ENCODE results near the gene INS.

The INS gene
- total RNA-seq, result 0 reads per million in 3 donors

DNA sequence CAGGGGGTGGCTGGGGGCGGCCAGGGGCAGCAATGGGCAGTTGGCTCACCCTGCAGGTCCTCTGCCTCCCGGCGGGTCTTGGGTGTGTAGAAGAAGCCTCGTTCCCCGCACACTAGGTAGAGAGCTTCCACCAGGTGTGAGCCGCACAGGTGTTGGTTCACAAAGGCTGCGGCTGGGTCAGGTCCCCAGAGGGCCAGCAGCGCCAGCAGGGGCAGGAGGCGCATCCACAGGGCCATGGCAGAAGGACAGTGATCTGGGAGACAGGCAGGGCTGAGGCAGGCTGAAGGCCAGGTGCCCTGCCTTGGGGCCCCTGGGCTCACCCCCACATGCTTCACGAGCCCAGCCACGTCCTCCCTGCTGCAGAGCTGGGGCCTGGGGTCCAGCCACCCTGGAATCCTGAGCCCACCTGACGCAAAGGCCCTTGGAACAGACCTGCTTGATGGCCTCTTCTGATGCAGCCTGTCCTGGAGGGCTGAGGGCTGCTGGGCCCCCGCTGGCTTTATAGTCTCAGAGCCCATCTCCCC, at the start of gene INS:
TSS of gene INS (minus strand) at position 474 of the 524 bp plus-strand sequence. CDS start at position 236, 238 bp downstream.
- Histone ChIP-seq H3K27me3 (replicated peaks; ENCODE audit: control insufficient read depth, insufficient read depth, low read length, poor library complexity, severe bottlenecking) (no peaks in the 10 kb centered on the region), H3K9me3 (ENCODE audit: control insufficient read depth, low read length) (no peaks in the 10 kb centered on the region), H3K36me3 (ENCODE audit: control insufficient read depth, insufficient read depth, low read length) (no peaks in the 10 kb centered on the region), H3K4me1 (ENCODE audit: control insufficient read depth, insufficient read depth, low read length, poor library complexity, severe bottlenecking) (no peaks in the 10 kb centered on the region), H3K27ac (ENCODE audit: insufficient read depth, low read length, poor library complexity, severe bottlenecking) (no peak within 1 kb of the TSS), H3K4me3 (ENCODE audit: insufficient read depth, low read depth, low read length, poor library complexity, severe bottlenecking) (no peak within 1 kb of the TSS)
- DNase-seq, result no peak

DNA sequence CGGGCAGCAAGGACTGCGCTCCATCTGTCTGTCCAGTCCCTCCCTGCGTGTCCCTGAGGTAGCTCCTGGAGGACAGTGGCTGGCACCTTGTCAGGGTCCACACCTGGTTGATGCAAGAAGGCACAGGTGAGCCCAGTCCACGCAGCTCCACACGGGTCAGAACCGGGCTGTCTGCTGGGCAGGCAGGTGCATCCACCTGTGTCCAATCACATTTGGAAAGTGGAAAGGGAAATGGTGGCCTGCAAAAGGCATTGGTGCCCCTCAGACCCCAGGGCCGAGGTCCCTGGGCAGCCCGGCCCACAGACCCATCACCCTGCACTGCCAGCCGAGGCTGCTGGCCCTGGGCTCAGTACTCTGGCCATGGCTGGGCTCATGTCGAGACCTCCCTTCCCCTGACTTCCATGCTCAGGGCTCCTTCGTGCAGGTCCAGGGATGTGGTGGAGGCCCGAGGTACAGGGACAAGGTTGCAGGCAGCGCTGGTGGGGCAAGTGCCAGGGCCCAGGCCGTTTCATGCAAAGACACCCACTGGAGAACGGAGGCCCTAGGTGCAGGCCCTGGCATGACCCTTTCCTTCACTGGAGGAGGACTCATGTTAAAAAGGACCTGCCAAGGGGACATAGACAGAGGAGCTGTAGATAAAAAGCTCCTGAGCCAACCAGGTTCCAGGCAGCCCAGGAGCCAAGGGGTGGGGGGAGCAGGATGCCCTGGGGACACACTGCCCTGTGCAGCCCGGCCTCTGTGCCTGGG, 49.5 kb upstream of the INS start:
- H3K27me3 ChIP-seq (replicated peaks; ENCODE audit: control insufficient read depth, insufficient read depth, low read length, poor library complexity, severe bottlenecking), result no peaks in the 10 kb centered on the region
- no peaks in the 10 kb centered on the region for H3K9me3 ChIP-seq (ENCODE audit: control insufficient read depth, low read length)
- H3K36me3 ChIP-seq (ENCODE audit: control insufficient read depth, insufficient read depth, low read length), result no peaks in the 10 kb centered on the region
- H3K4me1 ChIP-seq (ENCODE audit: control insufficient read depth, insufficient read depth, low read length, poor library complexity, severe bottlenecking), result peaks cover 3% of the 10 kb centered on the region
- no peak for DNase-seq
- H3K4me3 ChIP-seq (ENCODE audit: insufficient read depth, low read depth, low read length, poor library complexity, severe bottlenecking), result no peak overlapping the region
- no peak overlapping the region for H3K27ac ChIP-seq (ENCODE audit: insufficient read depth, low read length, poor library complexity, severe bottlenecking)

DNA sequence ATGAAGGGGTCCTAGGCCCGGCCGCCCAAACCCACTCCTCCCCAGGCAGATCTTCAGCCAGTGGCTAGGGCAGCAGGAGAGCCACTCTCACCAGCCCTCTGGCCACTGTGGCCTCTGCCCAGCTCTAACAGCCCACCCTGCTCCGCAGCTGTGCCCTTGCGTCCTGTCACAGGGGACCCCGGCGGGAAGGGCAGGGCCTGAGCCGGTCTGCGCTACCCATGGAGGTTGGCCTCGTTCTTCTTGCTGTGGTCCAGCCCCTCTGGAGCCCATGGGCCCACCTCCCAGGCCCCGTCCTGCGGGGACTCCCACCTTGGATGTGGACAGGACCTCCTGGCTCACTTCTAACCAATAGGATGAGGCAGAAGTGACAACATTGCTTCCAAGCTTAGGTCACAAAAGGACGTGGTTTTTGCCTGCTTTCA, 48.9 kb upstream of the INS start:
- Histone ChIP-seq H3K27ac (ENCODE audit: insufficient read depth, low read length, poor library complexity, severe bottlenecking) (no peak overlapping the region), H3K9me3 (ENCODE audit: control insufficient read depth, low read length) (no peaks in the 10 kb centered on the region), H3K4me1 (ENCODE audit: control insufficient read depth, insufficient read depth, low read length, poor library complexity, severe bottlenecking) (peaks cover 3% of the 10 kb centered on the region), H3K27me3 (replicated peaks; ENCODE audit: control insufficient read depth, insufficient read depth, low read length, poor library complexity, severe bottlenecking) (no peaks in the 10 kb centered on the region), H3K36me3 (ENCODE audit: control insufficient read depth, insufficient read depth, low read length) (no peaks in the 10 kb centered on the region), H3K4me3 (ENCODE audit: insufficient read depth, low read depth, low read length, poor library complexity, severe bottlenecking) (no peak overlapping the region)
- DNase-seq, result no peak

DNA sequence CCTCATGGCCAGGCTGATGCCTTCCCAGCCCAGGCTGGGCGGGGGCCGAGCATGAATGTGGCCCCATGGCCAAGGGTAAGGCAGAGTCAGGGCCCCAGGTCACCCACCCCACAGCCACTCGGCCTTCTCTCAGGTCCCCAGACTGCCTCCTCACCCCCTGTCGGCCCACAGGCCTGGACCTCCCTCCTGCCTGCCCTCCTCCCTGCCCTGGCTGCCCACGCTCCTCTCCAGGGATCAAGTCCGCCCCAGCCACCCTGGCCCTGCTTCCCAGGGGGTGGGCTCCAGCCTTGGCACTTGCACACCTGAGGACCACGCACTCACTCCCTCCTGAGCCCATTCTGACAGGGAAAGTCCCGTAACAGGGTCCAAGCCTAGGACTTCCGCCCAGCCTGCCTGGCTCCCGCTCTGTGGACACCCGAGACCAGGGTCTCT, 48.4 kb upstream of the INS start:
- Histone ChIP-seq H3K27me3 (replicated peaks; ENCODE audit: control insufficient read depth, insufficient read depth, low read length, poor library complexity, severe bottlenecking) (no peaks in the 10 kb centered on the region), H3K36me3 (ENCODE audit: control insufficient read depth, insufficient read depth, low read length) (no peaks in the 10 kb centered on the region), H3K4me1 (ENCODE audit: control insufficient read depth, insufficient read depth, low read length, poor library complexity, severe bottlenecking) (peaks cover 3% of the 10 kb centered on the region), H3K4me3 (ENCODE audit: insufficient read depth, low read depth, low read length, poor library complexity, severe bottlenecking) (no peak overlapping the region), H3K9me3 (ENCODE audit: control insufficient read depth, low read length) (no peaks in the 10 kb centered on the region), H3K27ac (ENCODE audit: insufficient read depth, low read length, poor library complexity, severe bottlenecking) (no peak overlapping the region)
- no peak for DNase-seq

DNA sequence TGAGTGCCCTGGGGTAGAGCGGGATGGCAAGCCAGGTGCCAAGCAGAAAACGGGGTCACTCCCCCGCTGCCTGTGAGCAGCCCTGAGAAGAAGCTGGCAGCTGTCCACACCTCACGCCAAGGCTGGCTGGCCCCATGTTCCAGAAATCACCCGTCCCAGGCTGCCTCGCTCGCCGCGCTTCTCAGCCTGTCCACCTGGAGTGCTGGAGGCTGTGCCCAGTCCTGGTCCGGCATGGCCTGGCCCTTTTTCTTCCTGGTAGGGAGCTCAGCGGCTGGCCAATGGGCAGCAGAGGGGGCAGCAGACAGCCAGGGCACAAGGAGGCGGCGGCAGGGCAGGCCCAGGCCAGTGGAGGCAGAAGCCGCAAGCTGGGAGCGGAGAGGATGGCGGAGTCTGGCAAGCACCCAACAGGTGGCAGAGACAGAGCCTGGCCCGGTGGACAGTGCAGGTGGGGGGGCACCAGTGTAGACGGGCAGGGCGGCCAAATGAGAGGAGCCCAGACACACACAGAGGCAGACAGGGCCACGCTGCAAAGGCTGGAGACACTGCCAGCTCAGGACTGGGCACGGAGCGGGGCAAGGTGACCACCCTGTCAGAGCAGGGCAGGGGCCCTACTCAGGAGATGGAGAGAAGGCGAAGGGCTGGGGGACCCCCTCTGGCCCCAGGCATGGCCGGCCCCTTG, 47.8 kb upstream of the INS start:
- Histone ChIP-seq H3K9me3 (ENCODE audit: control insufficient read depth, low read length) (no peaks in the 10 kb centered on the region), H3K4me1 (ENCODE audit: control insufficient read depth, insufficient read depth, low read length, poor library complexity, severe bottlenecking) (peaks cover 3% of the 10 kb centered on the region), H3K27ac (ENCODE audit: insufficient read depth, low read length, poor library complexity, severe bottlenecking) (no peak overlapping the region), H3K27me3 (replicated peaks; ENCODE audit: control insufficient read depth, insufficient read depth, low read length, poor library complexity, severe bottlenecking) (no peaks in the 10 kb centered on the region), H3K4me3 (ENCODE audit: insufficient read depth, low read depth, low read length, poor library complexity, severe bottlenecking) (no peak overlapping the region), H3K36me3 (ENCODE audit: control insufficient read depth, insufficient read depth, low read length) (no peaks in the 10 kb centered on the region)
- no peak for DNase-seq

DNA sequence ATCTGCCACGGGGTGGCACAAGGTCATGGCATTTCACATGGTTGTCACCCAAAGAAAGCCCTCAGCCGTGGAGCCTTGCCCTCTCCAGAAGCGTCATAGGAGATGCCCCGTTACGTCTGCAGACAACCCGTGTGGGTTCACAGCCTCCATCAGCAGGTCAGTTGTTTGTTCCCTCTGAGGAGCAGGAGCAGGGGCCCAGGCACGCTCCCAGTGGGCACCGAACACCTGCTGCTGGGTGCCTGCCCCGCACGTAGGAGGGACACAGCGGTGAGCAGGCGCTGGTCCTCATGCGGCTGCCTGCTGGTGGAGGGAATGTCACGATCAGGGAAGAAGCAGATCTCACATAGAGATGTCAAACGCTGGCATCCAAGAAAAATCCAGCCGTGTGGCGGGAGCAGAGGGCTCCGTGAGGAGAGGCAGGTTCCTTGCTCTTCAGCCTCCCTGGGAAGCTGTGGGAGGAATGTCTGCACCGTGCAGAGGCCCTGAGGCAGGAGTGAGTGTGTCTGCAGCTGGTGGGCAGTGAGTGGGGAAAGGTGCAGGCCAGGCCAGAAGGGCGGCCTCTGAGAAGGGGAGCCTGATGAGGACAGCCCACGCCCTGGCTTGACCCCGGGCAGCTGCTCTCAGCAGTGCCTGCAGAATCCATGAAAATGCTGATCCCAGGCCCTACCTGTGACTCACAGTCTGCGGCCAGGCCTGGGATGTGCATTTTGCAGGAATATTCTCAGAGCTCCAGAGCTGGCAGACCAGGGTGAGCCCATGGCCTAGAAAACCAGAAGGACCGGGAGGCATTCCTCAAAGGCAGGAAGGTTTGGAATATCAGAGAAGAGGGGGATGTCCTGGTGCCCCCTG, 47.0 kb upstream of the INS start:
- Histone ChIP-seq H3K27ac (ENCODE audit: insufficient read depth, low read length, poor library complexity, severe bottlenecking) (no peak overlapping the region), H3K9me3 (ENCODE audit: control insufficient read depth, low read length) (no peaks in the 10 kb centered on the region), H3K4me3 (ENCODE audit: insufficient read depth, low read depth, low read length, poor library complexity, severe bottlenecking) (no peak overlapping the region), H3K36me3 (ENCODE audit: control insufficient read depth, insufficient read depth, low read length) (no peaks in the 10 kb centered on the region), H3K4me1 (ENCODE audit: control insufficient read depth, insufficient read depth, low read length, poor library complexity, severe bottlenecking) (no peaks in the 10 kb centered on the region), H3K27me3 (replicated peaks; ENCODE audit: control insufficient read depth, insufficient read depth, low read length, poor library complexity, severe bottlenecking) (no peaks in the 10 kb centered on the region)
- DNase-seq, result no peak

DNA sequence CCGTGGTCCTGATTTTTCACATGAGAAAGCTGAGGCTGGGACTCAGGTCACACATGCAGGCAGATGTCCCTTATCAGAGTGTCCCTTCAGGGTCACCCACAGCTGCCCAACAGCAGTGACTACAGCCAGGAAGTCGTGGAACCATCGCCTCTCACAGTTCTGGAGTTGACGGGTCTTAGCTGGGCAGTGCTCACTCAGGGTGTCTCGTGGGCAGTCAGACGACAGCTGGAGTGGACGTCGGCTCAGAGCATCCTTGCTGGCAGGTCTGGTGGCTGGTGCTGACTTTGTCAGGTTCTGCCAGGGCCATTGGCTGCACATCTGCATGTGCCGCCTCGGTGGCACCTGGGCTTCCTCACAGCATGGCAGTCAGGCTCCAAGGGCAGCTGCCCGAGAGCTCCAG, 46.2 kb upstream of the INS start:
- Histone ChIP-seq H3K36me3 (ENCODE audit: control insufficient read depth, insufficient read depth, low read length) (no peaks in the 10 kb centered on the region), H3K27me3 (replicated peaks; ENCODE audit: control insufficient read depth, insufficient read depth, low read length, poor library complexity, severe bottlenecking) (no peaks in the 10 kb centered on the region), H3K4me1 (ENCODE audit: control insufficient read depth, insufficient read depth, low read length, poor library complexity, severe bottlenecking) (no peaks in the 10 kb centered on the region), H3K27ac (ENCODE audit: insufficient read depth, low read length, poor library complexity, severe bottlenecking) (no peak overlapping the region), H3K4me3 (ENCODE audit: insufficient read depth, low read depth, low read length, poor library complexity, severe bottlenecking) (no peak overlapping the region), H3K9me3 (ENCODE audit: control insufficient read depth, low read length) (no peaks in the 10 kb centered on the region)
- DNase-seq, result no peak

DNA sequence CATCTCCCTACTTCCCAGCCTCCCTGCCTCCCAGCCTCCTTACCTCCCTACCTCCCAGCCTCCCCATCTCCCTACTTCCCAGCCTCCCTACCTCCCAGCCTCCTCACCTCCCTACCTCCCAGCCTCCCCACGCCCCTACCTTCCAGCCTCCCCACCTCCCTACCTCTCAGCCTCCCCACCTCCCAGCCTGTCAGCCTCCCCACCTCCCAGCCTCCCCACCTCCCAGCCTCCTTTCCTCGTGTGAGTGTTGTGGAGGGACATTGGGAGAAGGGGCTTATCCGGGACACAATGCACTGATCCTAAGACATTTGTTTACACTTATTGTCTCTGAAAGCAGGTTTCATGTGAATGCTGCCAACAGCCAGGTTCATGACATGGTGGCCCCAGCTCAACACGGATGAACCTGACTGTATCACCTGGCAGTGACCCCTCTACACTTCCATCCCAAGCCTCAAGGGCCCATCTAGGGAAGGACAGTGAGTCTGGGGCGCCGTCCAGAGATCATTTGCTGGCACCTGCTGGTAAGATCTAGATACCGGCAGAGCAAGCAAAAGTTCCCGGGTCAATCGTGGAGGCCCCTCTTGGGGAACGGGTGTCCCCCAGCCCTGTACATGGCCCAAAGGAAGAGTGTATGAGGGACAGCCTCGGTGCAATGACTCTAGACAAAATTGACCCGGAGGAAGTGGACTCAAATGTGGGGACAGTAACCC, 45.1 kb upstream of the INS start:
- Histone ChIP-seq H3K4me1 (ENCODE audit: control insufficient read depth, insufficient read depth, low read length, poor library complexity, severe bottlenecking) (no peaks in the 10 kb centered on the region), H3K9me3 (ENCODE audit: control insufficient read depth, low read length) (no peaks in the 10 kb centered on the region), H3K36me3 (ENCODE audit: control insufficient read depth, insufficient read depth, low read length) (no peaks in the 10 kb centered on the region), H3K27me3 (replicated peaks; ENCODE audit: control insufficient read depth, insufficient read depth, low read length, poor library complexity, severe bottlenecking) (no peaks in the 10 kb centered on the region), H3K27ac (ENCODE audit: insufficient read depth, low read length, poor library complexity, severe bottlenecking) (no peak overlapping the region), H3K4me3 (ENCODE audit: insufficient read depth, low read depth, low read length, poor library complexity, severe bottlenecking) (no peak overlapping the region)
- no peak for DNase-seq

DNA sequence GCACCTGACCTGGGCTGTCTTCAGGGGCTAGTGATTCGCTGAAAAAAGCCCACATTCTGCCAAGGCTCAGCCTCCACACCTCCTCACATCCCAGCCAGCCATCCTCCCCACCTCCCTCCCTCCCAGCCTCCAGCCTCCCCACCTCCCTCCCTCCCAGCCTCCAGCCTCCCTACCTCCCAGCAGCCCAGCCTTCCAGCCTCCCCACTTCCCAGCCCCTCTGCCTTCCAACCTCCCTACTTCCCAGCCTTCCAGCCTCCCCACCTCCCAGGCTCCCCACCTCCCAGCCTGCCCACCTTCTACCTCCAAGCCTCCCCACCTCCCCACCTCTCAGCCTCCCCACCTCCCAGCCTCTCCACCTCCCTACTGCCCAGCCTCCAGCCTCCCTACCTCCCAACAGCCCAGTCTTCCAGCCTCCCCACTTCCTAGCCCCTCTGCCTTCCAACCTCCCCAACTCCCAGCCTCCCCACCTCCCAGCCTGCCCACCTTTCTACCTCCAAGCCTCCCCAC, 44.3 kb upstream of the INS start:
- Histone ChIP-seq H3K36me3 (ENCODE audit: control insufficient read depth, insufficient read depth, low read length) (no peaks in the 10 kb centered on the region), H3K27me3 (replicated peaks; ENCODE audit: control insufficient read depth, insufficient read depth, low read length, poor library complexity, severe bottlenecking) (no peaks in the 10 kb centered on the region), H3K4me1 (ENCODE audit: control insufficient read depth, insufficient read depth, low read length, poor library complexity, severe bottlenecking) (no peaks in the 10 kb centered on the region), H3K9me3 (ENCODE audit: control insufficient read depth, low read length) (no peaks in the 10 kb centered on the region), H3K4me3 (ENCODE audit: insufficient read depth, low read depth, low read length, poor library complexity, severe bottlenecking) (no peak overlapping the region), H3K27ac (ENCODE audit: insufficient read depth, low read length, poor library complexity, severe bottlenecking) (no peak overlapping the region)
- DNase-seq, result no peak
